Activated naive CD8-positive, alpha-beta T cell treated with anti-CD3 and anti-CD28 coated beads, Interleukin-2, amount 50 U/mL, for 24 hours (primary cell): ENCODE measurements around the gene FMN2.

Source experiments
- ATAC-seq: fragments of 150-1000 bp; cut with Tn5 transposase; one replicate; pipeline ENCODE4 v1.10.0; 2021
- DNase-seq: peaks from one replicate; pipeline ENCODE4 v3.0.0; 2021
- H3K27ac Mint-ChIP-seq: one replicate; pipeline ENCODE4 v1.8.0; 2021; ENCODE audit warnings: mild to moderate bottlenecking, mixed read lengths
- H3K27me3 Mint-ChIP-seq: one replicate; pipeline ENCODE4 v1.8.0; 2021; ENCODE audit warnings: mixed read lengths
- H3K36me3 Mint-ChIP-seq: one replicate; pipeline ENCODE4 v1.8.0; 2021; ENCODE audit warnings: low read depth, mixed read lengths
- H3K4me1 Mint-ChIP-seq: one replicate; pipeline ENCODE4 v1.8.0; 2021; ENCODE audit warnings: mixed read lengths
- H3K4me3 Mint-ChIP-seq: one replicate; pipeline ENCODE4 v1.8.0; 2021; ENCODE audit warnings: mild to moderate bottlenecking, moderate library complexity, mixed read lengths
- H3K9me3 Mint-ChIP-seq: one replicate; pipeline ENCODE4 v1.8.0; 2021; ENCODE audit warnings: mixed read lengths

Gene FMN2

DNA sequence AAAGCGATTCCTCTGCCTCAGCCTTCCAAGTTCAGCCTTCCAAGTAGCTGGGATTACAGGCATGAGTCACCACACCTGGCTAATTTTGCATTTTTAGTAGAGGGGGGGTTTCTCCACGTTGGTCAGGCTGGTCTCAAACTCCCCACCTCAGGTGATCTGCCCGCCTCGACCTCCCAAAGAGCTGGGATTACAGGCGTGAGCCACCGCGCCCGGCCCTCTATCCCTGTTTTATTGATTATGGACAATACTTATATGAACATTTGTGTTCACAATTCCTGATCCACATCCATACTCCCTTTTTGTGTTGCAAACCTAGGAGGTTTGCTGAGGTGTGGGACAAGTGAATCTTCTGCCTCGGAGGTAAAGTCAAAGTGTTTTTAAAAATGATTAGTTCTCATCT is 275.0 kb downstream of the FMN2 start:
- no peaks in the 10 kb centered on the region for H3K27me3 Mint-ChIP-seq
- H3K9me3 Mint-ChIP-seq = no peaks in the 10 kb centered on the region
- DNase-seq (no peak), ATAC-seq (no peak)
- no peak overlapping the region for H3K4me3 Mint-ChIP-seq
- H3K4me1 Mint-ChIP-seq = no peaks in the 10 kb centered on the region
- H3K36me3 Mint-ChIP-seq = no peaks in the 10 kb centered on the region
- no peak overlapping the region for H3K27ac Mint-ChIP-seq

DNA sequence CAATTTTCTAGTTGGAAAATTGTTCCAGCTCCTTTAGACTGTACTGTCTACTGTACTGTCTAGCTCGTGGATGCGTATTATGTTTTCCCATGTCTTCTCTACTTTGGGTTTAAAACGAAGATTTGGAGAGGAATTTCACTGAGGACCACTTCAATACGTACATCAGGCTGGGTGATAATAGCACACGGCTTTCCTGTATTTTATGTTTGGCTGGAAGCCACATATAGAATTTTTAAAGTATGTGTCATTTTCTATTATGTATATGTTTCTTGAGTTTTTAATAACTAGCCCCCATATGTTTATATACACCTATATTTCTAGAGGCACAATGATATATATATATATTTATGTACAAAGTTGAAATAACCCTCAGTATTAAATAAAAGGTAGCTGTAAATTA is 293.9 kb downstream of the FMN2 start:
- DNase-seq (no peak), ATAC-seq (no peak)
- no peaks in the 10 kb centered on the region for H3K27me3 Mint-ChIP-seq
- H3K4me1 Mint-ChIP-seq = no peaks in the 10 kb centered on the region
- H3K4me3 Mint-ChIP-seq = no peak overlapping the region
- peaks cover 16% of the 10 kb centered on the region for H3K9me3 Mint-ChIP-seq
- H3K27ac Mint-ChIP-seq = no peak overlapping the region
- H3K36me3 Mint-ChIP-seq = no peaks in the 10 kb centered on the region

DNA sequence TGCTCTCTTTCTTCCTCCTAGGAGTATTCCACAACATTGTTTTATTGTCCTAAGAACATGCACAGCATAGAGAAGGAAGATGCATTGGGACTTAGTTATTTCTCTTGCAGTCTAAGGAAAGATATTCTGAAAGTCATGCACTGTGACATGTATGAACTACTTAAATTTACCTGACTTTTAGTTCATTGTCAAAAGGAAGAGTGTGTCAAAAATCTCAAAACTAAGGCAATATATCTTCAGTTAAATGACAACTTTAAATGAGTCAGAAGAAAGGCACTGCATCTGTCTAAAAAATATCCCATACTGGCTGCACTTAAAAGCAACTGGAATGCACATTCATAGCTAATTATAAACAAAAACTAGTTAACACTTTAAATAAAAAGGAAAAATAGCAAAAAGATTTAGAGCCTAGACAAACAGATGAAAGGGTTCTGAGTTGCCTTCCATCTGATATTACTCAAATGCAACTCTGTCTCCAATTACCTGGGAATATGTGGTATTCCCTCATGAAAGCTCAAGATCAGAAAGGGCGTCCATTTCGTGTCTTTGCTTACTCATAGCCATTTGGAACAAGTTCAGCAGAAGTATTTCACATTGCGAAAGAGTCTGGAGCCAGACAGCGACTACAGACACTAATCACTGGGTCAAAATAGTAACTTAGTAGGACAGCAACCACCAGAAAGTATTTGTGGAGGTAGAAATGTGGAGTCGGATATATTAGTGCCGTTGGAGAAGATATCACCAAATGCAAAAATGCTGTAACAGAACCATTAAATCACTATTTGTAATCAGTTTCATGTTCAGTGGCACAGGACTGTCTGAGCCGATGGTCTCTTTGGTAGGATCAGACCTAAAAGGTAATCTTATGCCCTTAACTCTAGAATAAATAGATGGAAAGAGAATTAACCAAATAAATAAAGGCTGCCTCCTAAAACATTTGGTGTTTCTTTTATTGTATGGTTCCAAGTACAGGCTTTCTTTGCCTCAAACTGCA is 294.6 kb downstream of the FMN2 start:
- peaks cover 11% of the 10 kb centered on the region for H3K9me3 Mint-ChIP-seq
- no peaks in the 10 kb centered on the region for H3K36me3 Mint-ChIP-seq
- H3K4me3 Mint-ChIP-seq = no peak overlapping the region
- DNase-seq = no peak
- no peak overlapping the region for H3K27ac Mint-ChIP-seq
- no peak for ATAC-seq
- H3K27me3 Mint-ChIP-seq = no peaks in the 10 kb centered on the region
- no peaks in the 10 kb centered on the region for H3K4me1 Mint-ChIP-seq

DNA sequence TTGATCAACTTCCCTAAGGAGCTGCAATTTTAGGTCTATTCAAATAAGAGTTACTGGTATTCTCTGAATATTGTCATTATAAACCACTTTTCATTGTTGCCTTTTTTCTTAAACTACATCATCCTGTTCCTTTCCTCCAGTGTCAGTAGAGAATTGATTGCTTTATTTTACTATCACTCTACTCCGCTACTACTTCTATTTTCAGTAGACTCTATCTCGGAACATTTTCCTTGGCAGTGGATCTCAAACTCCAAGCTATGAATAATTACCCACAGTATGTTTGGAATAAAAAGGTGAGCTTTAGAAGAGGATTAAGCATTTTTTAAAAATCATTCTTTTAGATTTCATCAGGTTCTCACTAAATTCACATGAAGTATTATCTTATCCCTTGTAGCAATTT is 295.4 kb downstream of the FMN2 start:
- DNase-seq = no peak
- Mint-ChIP-seq H3K4me3 (no peak overlapping the region), H3K4me1 (no peaks in the 10 kb centered on the region), H3K27me3 (no peaks in the 10 kb centered on the region), H3K27ac (no peak overlapping the region), H3K9me3 (peaks cover 7% of the 10 kb centered on the region), H3K36me3 (no peaks in the 10 kb centered on the region)
- ATAC-seq = no peak

DNA sequence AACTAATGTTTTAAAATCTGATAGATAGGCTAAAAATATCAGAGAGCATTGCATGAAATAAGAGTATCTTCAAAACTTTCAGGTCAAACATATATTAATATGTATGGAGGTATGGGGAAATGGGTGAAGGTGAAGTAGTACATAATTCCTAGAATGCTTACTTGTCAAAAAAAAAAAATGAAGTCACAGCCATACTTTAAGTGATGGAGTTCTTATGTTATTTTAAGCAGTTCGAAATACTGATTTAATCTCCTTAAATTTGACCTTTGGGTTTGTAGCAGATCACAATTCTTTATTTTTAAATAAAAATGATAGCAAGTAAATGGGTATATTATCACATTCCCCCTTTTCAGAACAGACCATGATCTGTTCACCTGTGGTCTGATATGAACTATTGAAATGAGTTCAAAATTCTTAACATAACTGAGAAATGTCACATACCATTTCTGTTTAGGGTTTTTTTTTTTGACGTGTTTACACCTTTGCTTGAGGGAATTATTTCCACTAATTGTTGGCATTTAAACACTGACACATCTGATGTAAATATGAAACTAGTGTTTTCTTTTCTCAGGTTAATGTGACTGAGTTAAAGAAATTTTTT is 300.1 kb downstream of the FMN2 start:
- H3K4me3 Mint-ChIP-seq = no peak overlapping the region
- no peaks in the 10 kb centered on the region for H3K4me1 Mint-ChIP-seq
- no peaks in the 10 kb centered on the region for H3K27me3 Mint-ChIP-seq
- no peaks in the 10 kb centered on the region for H3K36me3 Mint-ChIP-seq
- ATAC-seq = no peak
- no peaks in the 10 kb centered on the region for H3K9me3 Mint-ChIP-seq
- no peak overlapping the region for H3K27ac Mint-ChIP-seq
- no peak for DNase-seq

DNA sequence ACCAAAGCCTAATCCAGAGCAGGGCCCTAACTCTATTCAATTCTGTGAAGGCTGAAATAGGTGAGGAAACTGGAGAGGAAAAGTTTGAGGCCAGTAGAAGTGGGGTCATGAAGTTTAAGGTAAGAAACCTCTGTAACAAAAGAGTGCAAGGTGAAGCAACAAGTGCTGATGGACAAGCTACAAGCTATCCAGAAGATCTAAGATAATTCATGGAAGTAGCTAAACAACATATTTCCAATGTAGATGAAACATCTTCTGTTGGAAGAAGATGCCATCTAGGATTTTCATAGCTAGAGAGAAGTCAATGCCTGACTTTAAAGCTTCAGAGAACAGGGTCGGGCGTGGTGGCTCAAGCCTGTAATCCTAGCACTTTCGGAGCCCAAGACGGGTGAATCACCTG is 302.7 kb downstream of the FMN2 start:
- DNase-seq (no peak), ATAC-seq (no peak)
- Mint-ChIP-seq H3K4me3 (no peak overlapping the region), H3K27me3 (peaks cover 4% of the 10 kb centered on the region), H3K9me3 (no peaks in the 10 kb centered on the region), H3K36me3 (no peaks in the 10 kb centered on the region), H3K27ac (no peak overlapping the region), H3K4me1 (no peaks in the 10 kb centered on the region)

DNA sequence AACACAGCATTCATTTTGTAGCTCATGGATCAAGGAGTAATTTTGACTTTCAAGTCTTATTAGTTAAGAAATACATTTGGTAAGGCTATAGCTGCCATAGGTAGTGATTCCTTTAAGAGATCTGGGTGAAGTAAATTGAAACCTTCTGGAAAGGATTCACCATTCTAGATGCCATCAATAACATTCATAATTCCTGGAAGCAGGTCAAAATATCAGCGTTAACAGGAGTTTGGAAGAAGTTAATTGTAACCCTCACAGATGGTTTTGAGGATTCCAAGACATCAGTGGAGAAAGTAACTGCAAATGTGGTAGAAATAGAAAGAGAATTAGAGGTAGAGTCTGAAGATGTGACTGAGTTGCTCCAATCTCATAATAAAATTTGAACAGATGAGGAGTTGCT is 303.7 kb downstream of the FMN2 start:
- Mint-ChIP-seq H3K27ac (no peak overlapping the region), H3K9me3 (no peaks in the 10 kb centered on the region), H3K4me1 (no peaks in the 10 kb centered on the region), H3K36me3 (no peaks in the 10 kb centered on the region), H3K27me3 (peaks cover 4% of the 10 kb centered on the region), H3K4me3 (no peak overlapping the region)
- DNase-seq = no peak
- ATAC-seq = no peak

DNA sequence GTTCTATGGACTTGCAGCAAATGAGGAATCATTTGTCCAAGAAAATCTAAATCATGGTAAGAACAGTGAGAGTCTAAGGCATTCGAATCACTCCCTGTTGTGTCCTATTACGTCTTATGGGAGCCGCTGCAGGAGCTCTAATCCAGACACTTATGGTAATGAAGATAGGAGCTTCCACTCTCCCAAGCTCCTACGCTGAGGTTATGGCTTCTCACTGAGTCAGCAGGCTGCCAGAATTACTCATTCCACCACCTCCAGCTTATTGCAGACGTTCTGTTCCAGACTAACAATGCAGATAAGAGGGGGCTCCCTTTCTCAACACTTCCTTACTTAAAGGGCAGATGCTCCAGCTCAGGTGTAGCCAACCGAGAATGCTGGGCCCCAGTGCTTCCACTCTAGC is 307.7 kb downstream of the FMN2 start:
- Mint-ChIP-seq H3K36me3 (no peaks in the 10 kb centered on the region), H3K4me1 (no peaks in the 10 kb centered on the region), H3K27me3 (peaks cover 4% of the 10 kb centered on the region), H3K27ac (no peak overlapping the region), H3K9me3 (no peaks in the 10 kb centered on the region), H3K4me3 (no peak overlapping the region)
- DNase-seq (no peak), ATAC-seq (no peak)

DNA sequence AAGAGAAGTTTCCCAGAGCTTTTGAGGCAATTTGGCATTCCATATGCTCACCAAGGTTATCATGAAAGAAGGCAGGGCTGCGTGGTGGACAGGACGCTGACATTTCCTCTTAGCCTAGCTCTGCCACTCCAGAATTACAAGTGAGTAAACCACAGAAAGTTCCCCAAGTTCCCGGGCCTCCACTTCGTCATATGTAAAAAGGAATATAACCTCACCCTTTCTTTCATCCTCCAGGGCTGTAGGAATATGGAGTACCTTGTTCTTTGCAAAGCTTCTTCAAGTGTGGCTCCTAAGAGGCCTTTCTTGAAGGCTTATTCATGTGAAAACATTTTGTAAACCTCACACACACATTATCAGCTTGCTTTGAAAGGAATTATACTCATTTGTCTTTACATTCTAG is 310.0 kb downstream of the FMN2 start:
- no peak overlapping the region for H3K27ac Mint-ChIP-seq
- peaks cover 5% of the 10 kb centered on the region for H3K9me3 Mint-ChIP-seq
- no peak for DNase-seq
- no peak for ATAC-seq
- no peaks in the 10 kb centered on the region for H3K36me3 Mint-ChIP-seq
- peaks cover 4% of the 10 kb centered on the region for H3K27me3 Mint-ChIP-seq
- no peak overlapping the region for H3K4me3 Mint-ChIP-seq
- H3K4me1 Mint-ChIP-seq = no peaks in the 10 kb centered on the region

DNA sequence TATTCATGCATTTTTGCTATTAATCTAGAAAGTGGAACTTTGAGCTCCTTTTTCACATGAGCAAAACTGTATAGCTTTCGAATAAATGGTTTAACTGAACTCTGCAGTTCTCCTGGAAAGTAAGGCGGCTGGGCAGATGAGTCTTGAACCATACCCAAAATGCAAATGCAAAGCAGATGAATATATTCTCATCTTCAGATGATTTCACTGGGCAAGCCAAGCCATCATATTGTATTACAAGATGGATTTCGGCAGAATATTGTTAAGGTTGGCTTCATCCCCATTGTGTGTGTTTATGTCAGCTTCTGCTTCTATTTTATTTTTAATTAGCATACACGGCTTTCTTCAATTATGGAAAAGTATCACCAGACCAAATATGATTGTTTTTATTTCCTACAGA is 310.6 kb downstream of the FMN2 start:
- DNase-seq (no peak), ATAC-seq (no peak)
- Mint-ChIP-seq H3K27me3 (no peaks in the 10 kb centered on the region), H3K4me3 (no peak overlapping the region), H3K4me1 (no peaks in the 10 kb centered on the region), H3K27ac (no peak overlapping the region), H3K9me3 (peaks cover 6% of the 10 kb centered on the region), H3K36me3 (no peaks in the 10 kb centered on the region)

DNA sequence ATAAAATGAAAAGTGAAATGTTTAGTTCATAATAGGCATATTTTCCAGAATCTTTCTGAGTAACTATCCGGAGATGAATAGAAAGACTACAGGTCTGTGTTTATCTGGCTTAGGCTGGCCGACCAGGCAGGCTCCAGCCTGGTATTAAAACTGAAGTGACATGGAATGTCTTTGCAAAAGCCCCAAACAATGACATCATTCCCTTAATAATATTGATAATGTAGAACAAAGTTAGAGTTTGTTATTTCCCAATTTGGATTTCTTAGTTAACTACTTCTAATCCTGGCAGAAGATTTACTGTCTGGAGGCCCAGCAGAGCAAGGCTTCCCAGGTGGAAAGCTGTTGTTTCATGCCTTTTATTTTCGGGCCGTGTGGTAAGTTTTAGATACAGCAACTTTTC is 312.6 kb downstream of the FMN2 start:
- ATAC-seq (no peak), DNase-seq (no peak)
- no peaks in the 10 kb centered on the region for H3K27me3 Mint-ChIP-seq
- H3K9me3 Mint-ChIP-seq = peaks cover 6% of the 10 kb centered on the region
- H3K4me1 Mint-ChIP-seq = no peaks in the 10 kb centered on the region
- H3K36me3 Mint-ChIP-seq = no peaks in the 10 kb centered on the region
- no peak overlapping the region for H3K4me3 Mint-ChIP-seq
- no peak overlapping the region for H3K27ac Mint-ChIP-seq

DNA sequence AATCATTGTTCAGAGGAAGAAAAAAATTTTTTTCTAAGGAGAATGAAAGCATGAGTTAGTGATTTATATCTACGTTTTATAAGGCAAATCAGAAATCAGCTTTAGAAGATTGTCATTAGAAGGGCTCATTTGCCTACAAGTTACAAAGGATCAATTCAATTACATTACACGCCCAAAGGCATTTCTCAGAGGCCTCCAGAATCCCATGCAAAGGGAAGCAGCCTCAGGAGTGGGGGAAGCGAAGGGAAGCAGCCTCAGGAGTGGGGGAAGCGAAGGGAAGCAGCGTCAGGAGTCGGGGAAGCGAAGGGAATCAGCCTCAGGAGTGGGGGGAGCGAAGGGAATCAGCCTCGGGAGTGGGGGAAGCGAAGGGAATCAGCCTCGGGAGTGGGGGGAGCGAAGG is 314.1 kb downstream of the FMN2 start:
- ATAC-seq = no peak
- H3K27ac Mint-ChIP-seq = no peak overlapping the region
- no peaks in the 10 kb centered on the region for H3K4me1 Mint-ChIP-seq
- DNase-seq = no peak
- no peaks in the 10 kb centered on the region for H3K36me3 Mint-ChIP-seq
- no peak overlapping the region for H3K4me3 Mint-ChIP-seq
- no peaks in the 10 kb centered on the region for H3K27me3 Mint-ChIP-seq
- peaks cover 6% of the 10 kb centered on the region for H3K9me3 Mint-ChIP-seq

DNA sequence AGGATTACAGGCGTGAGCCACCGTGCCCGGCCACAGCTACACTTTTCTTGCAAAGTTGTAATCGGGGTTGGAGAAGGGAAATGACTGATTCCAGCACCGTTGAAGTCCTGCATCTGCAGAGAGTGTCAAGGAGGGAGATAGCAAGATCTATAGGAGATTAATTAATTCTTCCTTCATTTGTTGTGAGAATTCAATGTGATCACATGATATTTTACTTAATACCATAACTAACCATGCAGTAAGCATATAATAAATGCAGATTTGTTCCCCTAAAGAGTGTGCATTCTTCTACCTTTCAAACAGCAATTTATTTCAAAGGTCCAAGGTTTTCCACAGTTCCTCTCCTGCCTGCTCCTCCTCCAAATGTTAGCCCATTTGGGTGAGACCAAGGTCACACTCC is 315.7 kb downstream of the FMN2 start:
- Mint-ChIP-seq H3K9me3 (peaks cover 11% of the 10 kb centered on the region), H3K27ac (no peak overlapping the region), H3K4me3 (no peak overlapping the region), H3K27me3 (no peaks in the 10 kb centered on the region), H3K36me3 (no peaks in the 10 kb centered on the region), H3K4me1 (no peaks in the 10 kb centered on the region)
- no peak for DNase-seq
- ATAC-seq = no peak

DNA sequence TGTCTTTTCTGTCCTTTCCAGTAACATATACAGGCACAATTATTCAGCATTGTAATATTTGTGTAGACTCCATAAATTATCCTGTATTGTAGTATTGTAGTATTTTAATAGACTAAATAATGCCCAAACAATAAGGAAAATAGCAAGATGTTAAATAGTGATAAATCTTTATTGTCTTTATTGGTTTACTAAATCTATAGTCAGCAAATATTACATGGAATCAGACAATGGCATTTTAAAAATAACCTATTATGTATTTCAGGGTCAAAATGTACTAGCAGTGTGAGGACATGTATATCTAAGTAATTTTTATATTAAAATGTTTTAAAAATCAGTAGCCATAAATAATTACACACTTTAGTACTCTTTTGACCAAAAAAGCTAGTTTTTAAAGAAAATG is 317.9 kb downstream of the FMN2 start:
- Mint-ChIP-seq H3K27me3 (no peaks in the 10 kb centered on the region), H3K4me1 (no peaks in the 10 kb centered on the region), H3K9me3 (peaks cover 11% of the 10 kb centered on the region), H3K36me3 (no peaks in the 10 kb centered on the region), H3K4me3 (no peak overlapping the region), H3K27ac (no peak overlapping the region)
- ATAC-seq = no peak
- DNase-seq = no peak

DNA sequence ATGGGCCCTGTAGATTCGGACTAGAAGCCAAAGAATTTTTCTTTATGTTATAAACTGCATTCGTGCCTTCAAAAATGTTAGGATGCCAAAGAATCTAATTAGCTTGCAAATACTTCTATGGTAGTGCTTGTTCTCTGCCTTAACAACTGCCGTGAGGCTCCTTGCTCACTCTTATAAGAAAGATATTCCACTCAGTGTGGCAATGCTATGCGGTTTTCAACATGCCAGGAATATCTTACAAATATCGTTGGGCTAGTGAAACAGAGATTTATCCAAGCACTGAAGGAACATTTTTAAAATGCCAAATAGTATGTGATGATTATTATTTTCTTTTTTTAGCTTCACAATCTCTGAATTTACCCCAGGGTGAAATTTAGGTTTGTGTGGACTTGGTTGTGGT is 322.0 kb downstream of the FMN2 start:
- no peak for ATAC-seq
- DNase-seq = no peak
- no peak overlapping the region for H3K27ac Mint-ChIP-seq
- H3K9me3 Mint-ChIP-seq = peaks cover 5% of the 10 kb centered on the region
- no peaks in the 10 kb centered on the region for H3K27me3 Mint-ChIP-seq
- H3K4me3 Mint-ChIP-seq = no peak overlapping the region
- H3K4me1 Mint-ChIP-seq = no peaks in the 10 kb centered on the region
- no peaks in the 10 kb centered on the region for H3K36me3 Mint-ChIP-seq
